IMR-90 (cell line): ENCODE measurements around the gene USPL1. TPM values are rescaled to one million over a fixed set of nuclear protein-coding genes. Genes with fewer than 3 reads are reported as not detected.
A peak's percentile ranks its signal among the peaks of the same experiment; 100 is the strongest.

ENCODE experiments used
- ATAC-seq: fragments of 200-7000 bp; cut with Tn5 transposase; 2 replicates; pipeline ENCODE4 v1.9.1; 2020; ENCODE audit warnings: low read depth, mild to moderate bottlenecking, moderate library complexity
- BruUV-seq: library from RNA; stranded (reverse); fragments of 400-500 nt; replicated peaks from 2 replicates; lab custom pipeline; 2021; lab: Mats Ljungman, UMichigan
- CTCF ChIA-PET: fragments of 300-600 bp; formaldehyde crosslinking; extraction: SDS; loops from one replicate; lab custom pipeline; 2021; ENCODE audit warnings: antibody characterized with exemption; lab: Yijun Ruan, JAX
- POLR2A ChIA-PET: fragments of 300-600 bp; sonication (Branson Sonifier 250); formaldehyde crosslinking; loops from one replicate; lab custom pipeline; 2022; ENCODE audit warnings: antibody characterized with exemption; ENCODE audit not compliant: unreplicated experiment; lab: Charles Lee
- DNase-seq: peaks from one replicate; pipeline ENCODE4 v3.0.0; 2013
- H2AFZ ChIP-seq: replicated peaks from 2 replicates; pipeline ENCODE3; 2013; ENCODE audit warnings: low read length, mild to moderate bottlenecking; ENCODE audit not compliant: poor library complexity
- H2AK5ac ChIP-seq: 2 replicates; pipeline ENCODE4 v1.6.1; 2013; ENCODE audit warnings: low read depth, low read length, inconsistent platforms
- H2AK9ac ChIP-seq: replicated peaks from 2 replicates; pipeline ENCODE3; 2013; ENCODE audit warnings: mild to moderate bottlenecking, low read depth, low read length, moderate library complexity; ENCODE audit not compliant: poor library complexity
- H2BK120ac ChIP-seq: 2 replicates; pipeline ENCODE4 v1.6.1; 2013; ENCODE audit warnings: low read depth, low read length, inconsistent platforms
- H2BK15ac ChIP-seq: 3 replicates; pipeline ENCODE4 v1.6.1; 2013; ENCODE audit warnings: low read depth, low read length, inconsistent platforms
- H2BK20ac ChIP-seq: 2 replicates; pipeline ENCODE4 v1.6.1; 2013; ENCODE audit warnings: low read depth, mild to moderate bottlenecking, inconsistent platforms, low read length, moderate library complexity
- H2BK5ac ChIP-seq: 2 replicates; pipeline ENCODE4 v1.6.1; 2013; ENCODE audit warnings: mild to moderate bottlenecking, low read depth, low read length, inconsistent platforms; ENCODE audit not compliant: poor library complexity, severe bottlenecking
- H3K14ac ChIP-seq: replicated peaks from 2 replicates; pipeline ENCODE4 v1.6.1; 2013; ENCODE audit warnings: low read depth, low read length, inconsistent platforms
- H3K18ac ChIP-seq: 2 replicates; pipeline ENCODE4 v1.6.1; 2013; ENCODE audit warnings: low read depth, low read length, control low read depth
- H3K23ac ChIP-seq: 2 replicates; pipeline ENCODE4 v1.6.1; 2013; ENCODE audit warnings: low read depth, low read length, inconsistent platforms
- H3K27ac ChIP-seq: 2 replicates; pipeline ENCODE4 v1.5.1; 2013; ENCODE audit warnings: mild to moderate bottlenecking, control low read depth, low read length; ENCODE audit not compliant: insufficient read depth
- H3K27me3 ChIP-seq: 2 replicates; pipeline ENCODE4 v1.6.1; 2013; ENCODE audit warnings: low read length; ENCODE audit not compliant: control insufficient read depth, insufficient read depth
- H3K36me3 ChIP-seq: 2 replicates; pipeline ENCODE4 v1.6.1; 2013; ENCODE audit warnings: low read length, mixed read lengths; ENCODE audit not compliant: control insufficient read depth, insufficient read depth
- H3K4ac ChIP-seq: 2 replicates; pipeline ENCODE4 v1.6.1; 2013; ENCODE audit warnings: low read depth, low read length, inconsistent platforms
- H3K4me1 ChIP-seq: 2 replicates; pipeline ENCODE4 v1.6.1; 2013; ENCODE audit warnings: low read length, mixed read lengths; ENCODE audit not compliant: control insufficient read depth, insufficient read depth
- H3K4me2 ChIP-seq: 2 replicates; pipeline ENCODE4 v1.6.1; 2013; ENCODE audit warnings: low read depth, mild to moderate bottlenecking, control low read depth, low read length, moderate library complexity
- H3K4me3 ChIP-seq: 2 replicates; pipeline ENCODE4 v1.5.1; 2013; ENCODE audit warnings: low read depth, mild to moderate bottlenecking, control low read depth, low read length, moderate library complexity; ENCODE audit not compliant: insufficient read depth
- H3K56ac ChIP-seq: 2 replicates; pipeline ENCODE4 v1.6.1; 2013; ENCODE audit warnings: low read length, inconsistent platforms; ENCODE audit not compliant: insufficient read depth; ENCODE audit errors: extremely low read depth
- H3K79me1 ChIP-seq, 2 experiments: 2 replicates each; pipeline ENCODE4 v1.6.1; 2013; ENCODE audit warnings: low read length in 2 of 2, inconsistent platforms in 1 of 2, low read depth in 1 of 2
- H3K9ac ChIP-seq: 2 replicates; pipeline ENCODE4 v1.6.1; 2013; ENCODE audit warnings: low read depth, low read length, control low read depth
- H3K9me1 ChIP-seq: 2 replicates; pipeline ENCODE4 v1.6.1; 2013; ENCODE audit warnings: low read length, inconsistent platforms; ENCODE audit not compliant: insufficient read depth
- H3K9me3 ChIP-seq: 2 replicates; pipeline ENCODE4 v1.6.1; 2013; ENCODE audit warnings: low read length; ENCODE audit not compliant: control insufficient read depth, insufficient read depth
- H4K20me1 ChIP-seq: 2 replicates; pipeline ENCODE4 v1.6.1; 2013; ENCODE audit warnings: low read length, inconsistent platforms; ENCODE audit not compliant: insufficient read depth
- H4K5ac ChIP-seq: 2 replicates; pipeline ENCODE4 v1.6.1; 2013; ENCODE audit warnings: mild to moderate bottlenecking, low read depth, low read length, control low read depth
- H4K8ac ChIP-seq, 2 experiments: 2 replicates each; pipeline ENCODE4 v1.6.1; 2013; ENCODE audit warnings: low read depth in 2 of 2, low read length in 2 of 2, control low read depth in 1 of 2, inconsistent platforms in 1 of 2
- H4K91ac ChIP-seq: 2 replicates; pipeline ENCODE4 v1.6.1; 2013; ENCODE audit warnings: low read depth, low read length, inconsistent platforms; ENCODE audit not compliant: insufficient read depth
- BHLHE40 ChIP-seq: fragments of 150-350 bp; IDR thresholded peaks from 2 replicates; pipeline ENCODE4 v1.6.1; 2016; ENCODE audit warnings: mild to moderate bottlenecking, low read depth, low read length
- CEBPB ChIP-seq: IDR thresholded peaks from 2 replicates; pipeline ENCODE4 v1.6.1; 2012; ENCODE audit warnings: low read depth, low read length, improper control_type of control experiment
- CHD1 ChIP-seq: IDR thresholded peaks from 2 replicates; pipeline ENCODE4 v1.6.1; 2012; ENCODE audit warnings: low read depth, low read length, improper control_type of control experiment
- FOS ChIP-seq: fragments of 150-350 bp; IDR thresholded peaks from 2 replicates; pipeline ENCODE4 v1.6.1; 2016; ENCODE audit warnings: low read depth, low read length
- MAFK ChIP-seq: IDR thresholded peaks from 2 replicates; pipeline ENCODE4 v1.6.1; 2012; ENCODE audit warnings: low read depth, low read length, improper control_type of control experiment
- MAZ ChIP-seq: IDR thresholded peaks from 2 replicates; pipeline ENCODE4 v1.6.1; 2012; ENCODE audit warnings: low read depth, mild to moderate bottlenecking, low read length, improper control_type of control experiment, moderate library complexity, borderline replicate concordance
- MXI1 ChIP-seq: IDR thresholded peaks from 2 replicates; pipeline ENCODE4 v1.6.1; 2012; ENCODE audit warnings: low read depth, mild to moderate bottlenecking, low read length, moderate library complexity, borderline replicate concordance
- POLR2A ChIP-seq: IDR thresholded peaks from 2 replicates; pipeline ENCODE4 v1.6.1; 2012; ENCODE audit warnings: mild to moderate bottlenecking, low read depth, low read length
- RAD21 ChIP-seq: IDR thresholded peaks from 2 replicates; pipeline ENCODE4 v1.6.1; 2012; ENCODE audit warnings: low read length, improper control_type of control experiment
- RCOR1 ChIP-seq: IDR thresholded peaks from 2 replicates; pipeline ENCODE4 v1.6.1; 2012; ENCODE audit warnings: mild to moderate bottlenecking, low read length, improper control_type of control experiment; ENCODE audit not compliant: insufficient replicate concordance
- RFX5 ChIP-seq: IDR thresholded peaks from 2 replicates; pipeline ENCODE4 v1.8.0; 2012; ENCODE audit warnings: low read depth, mild to moderate bottlenecking, low read length, moderate library complexity
- WGBS, 2 experiments: methylation state at CpG; one replicate each; pipeline versions ENCODE4 v1.1.5 to v1.1.7; 2013; ENCODE audit warnings: missing lambda C conversion rate in 2 of 2; ENCODE audit not compliant: insufficient read length in 1 of 2; ENCODE audit errors: extremely low coverage in 2 of 2; 5-methylcytosine and 5-hydroxymethylcytosine counted together
- dilution Hi-C: fragments of 300-500 bp; cut with HindIII; formaldehyde crosslinking; loops from one replicate; pipeline ENCODE4 v1.14.3; 2018; ENCODE audit warnings: low sequenced_read_pairs; ENCODE audit not compliant: unreplicated experiment
- in situ Hi-C: fragments of 300-500 bp; cut with MboI; formaldehyde crosslinking; loops from 3 replicates; pipeline ENCODE4 v1.14.3; 2019; ENCODE audit warnings: low sequenced_read_pairs, inconsistent platforms, mixed read lengths
- intact Hi-C: fragments of 100-400 bp; cut with micrococcal nuclease; formaldehyde crosslinking; loops from 2 replicates; pipeline ENCODE4 v1.10.0; 2022
- polyA plus RNA-seq, 3 experiments: library from polyadenylated mRNA; depleted of rRNA; stranded (reverse); fragments of >200 nt; gene quantifications; 2 replicates each; pipeline ENCODE4 v1.2.3, GENCODE V29; 2012; ENCODE audit warnings: low replicate concordance in 1 of 3
- total RNA-seq: library from RNA; depleted of rRNA; stranded (reverse); fragments of >200 nt; gene quantifications from 2 replicates; pipeline ENCODE4 v1.2.3, GENCODE V29; 2012
- TF ChIP-seq, protein P1 (sequence below): fragments of 150-350 bp; IDR thresholded peaks from 2 replicates; pipeline ENCODE4 v1.6.1; 2016; ENCODE audit warnings: low read depth, mild to moderate bottlenecking, low read length, moderate library complexity, borderline replicate concordance
- TF ChIP-seq, protein P2 (sequence below): fragments of 150-350 bp; IDR thresholded peaks from 2 replicates; pipeline ENCODE4 v1.6.1; 2017; ENCODE audit warnings: mild to moderate bottlenecking, antibody characterized with exemption, low read length, low read depth
- TF ChIP-seq, protein P3 (sequence below): conservative IDR thresholded peaks from 2 replicates; pipeline ENCODE4 v1.5.1; 2012; ENCODE audit warnings: mild to moderate bottlenecking, low read depth, low read length, improper control_type of control experiment

Gene USPL1
- total and polyA plus RNA-seq, 2 of the 4 experiments (the other 2 are of a cell fraction), result 12.1 to 15.4 TPM

DNA sequence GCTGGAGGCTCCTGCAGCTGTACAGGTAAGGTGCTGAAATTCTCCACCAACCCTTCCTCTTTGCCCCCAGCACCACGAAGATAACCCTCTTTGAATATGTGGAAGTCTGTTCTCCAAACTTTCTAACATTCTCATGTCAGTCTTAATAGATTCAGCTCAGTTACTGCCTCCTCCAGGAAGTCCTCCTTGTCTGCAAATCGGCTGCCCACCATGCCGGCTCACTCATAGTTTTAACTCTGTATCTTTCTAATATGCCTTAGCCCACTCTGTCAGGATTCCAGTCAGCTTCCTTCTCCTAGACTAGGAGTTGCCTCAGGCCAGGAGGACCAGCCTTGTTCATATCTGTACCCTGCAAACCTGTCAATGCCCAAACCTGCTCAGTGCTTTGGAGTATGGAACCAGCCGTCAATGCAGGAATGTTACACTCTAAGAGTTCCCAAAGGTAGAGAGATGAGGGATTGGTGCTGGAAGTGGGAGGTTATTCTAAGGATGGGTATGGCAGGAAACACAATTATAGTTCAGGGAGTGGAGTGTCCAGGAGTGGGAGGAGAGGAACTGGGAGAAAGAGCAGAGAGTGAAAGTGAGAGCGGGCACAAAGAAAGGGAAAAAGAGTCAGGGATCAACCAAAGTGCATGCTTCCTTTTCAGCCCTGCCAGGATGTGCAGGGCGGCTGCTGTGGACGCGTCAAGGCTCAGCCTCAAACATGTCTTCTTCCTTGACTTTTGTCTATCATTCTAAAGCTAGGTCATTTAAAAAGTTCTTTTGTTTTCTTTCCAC, 79.6 kb downstream of the USPL1 start:
- peak overlapping the region; percentile 24; the same call in 1 of the 2 replicates for H3K9ac ChIP-seq
- TF ChIP-seq BHLHE40 (no peak), FOS (no peak), CEBPB (no peak), RFX5 (no peak), MXI1 (no peak), MAFK (no peak), CHD1 (no peak), RCOR1 (no peak), MAZ (no peak), RAD21 (no peak), POLR2A (no peak)
- TF ChIP-seq, protein P1, sequence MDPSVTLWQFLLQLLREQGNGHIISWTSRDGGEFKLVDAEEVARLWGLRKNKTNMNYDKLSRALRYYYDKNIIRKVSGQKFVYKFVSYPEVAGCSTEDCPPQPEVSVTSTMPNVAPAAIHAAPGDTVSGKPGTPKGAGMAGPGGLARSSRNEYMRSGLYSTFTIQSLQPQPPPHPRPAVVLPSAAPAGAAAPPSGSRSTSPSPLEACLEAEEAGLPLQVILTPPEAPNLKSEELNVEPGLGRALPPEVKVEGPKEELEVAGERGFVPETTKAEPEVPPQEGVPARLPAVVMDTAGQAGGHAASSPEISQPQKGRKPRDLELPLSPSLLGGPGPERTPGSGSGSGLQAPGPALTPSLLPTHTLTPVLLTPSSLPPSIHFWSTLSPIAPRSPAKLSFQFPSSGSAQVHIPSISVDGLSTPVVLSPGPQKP, result no peak
- TF ChIP-seq, protein P2, sequence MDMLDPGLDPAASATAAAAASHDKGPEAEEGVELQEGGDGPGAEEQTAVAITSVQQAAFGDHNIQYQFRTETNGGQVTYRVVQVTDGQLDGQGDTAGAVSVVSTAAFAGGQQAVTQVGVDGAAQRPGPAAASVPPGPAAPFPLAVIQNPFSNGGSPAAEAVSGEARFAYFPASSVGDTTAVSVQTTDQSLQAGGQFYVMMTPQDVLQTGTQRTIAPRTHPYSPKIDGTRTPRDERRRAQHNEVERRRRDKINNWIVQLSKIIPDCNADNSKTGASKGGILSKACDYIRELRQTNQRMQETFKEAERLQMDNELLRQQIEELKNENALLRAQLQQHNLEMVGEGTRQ, result no peak
- TF ChIP-seq, protein P3, sequence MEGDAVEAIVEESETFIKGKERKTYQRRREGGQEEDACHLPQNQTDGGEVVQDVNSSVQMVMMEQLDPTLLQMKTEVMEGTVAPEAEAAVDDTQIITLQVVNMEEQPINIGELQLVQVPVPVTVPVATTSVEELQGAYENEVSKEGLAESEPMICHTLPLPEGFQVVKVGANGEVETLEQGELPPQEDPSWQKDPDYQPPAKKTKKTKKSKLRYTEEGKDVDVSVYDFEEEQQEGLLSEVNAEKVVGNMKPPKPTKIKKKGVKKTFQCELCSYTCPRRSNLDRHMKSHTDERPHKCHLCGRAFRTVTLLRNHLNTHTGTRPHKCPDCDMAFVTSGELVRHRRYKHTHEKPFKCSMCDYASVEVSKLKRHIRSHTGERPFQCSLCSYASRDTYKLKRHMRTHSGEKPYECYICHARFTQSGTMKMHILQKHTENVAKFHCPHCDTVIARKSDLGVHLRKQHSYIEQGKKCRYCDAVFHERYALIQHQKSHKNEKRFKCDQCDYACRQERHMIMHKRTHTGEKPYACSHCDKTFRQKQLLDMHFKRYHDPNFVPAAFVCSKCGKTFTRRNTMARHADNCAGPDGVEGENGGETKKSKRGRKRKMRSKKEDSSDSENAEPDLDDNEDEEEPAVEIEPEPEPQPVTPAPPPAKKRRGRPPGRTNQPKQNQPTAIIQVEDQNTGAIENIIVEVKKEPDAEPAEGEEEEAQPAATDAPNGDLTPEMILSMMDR, result no peak

More for the DNA sequence above, 79.6 kb downstream of the USPL1 start:
- ATAC-seq, result no peak
- H2AK9ac ChIP-seq, result no peak overlapping the region
- POLR2A ChIA-PET, result no interaction called here
- H3K79me1 ChIP-seq, result no peaks in the 10 kb centered on the region
- peak overlapping the region; percentile 3 for H2BK5ac ChIP-seq
- H3K27ac ChIP-seq, result peak overlapping the region; percentile 51; the same call in 1 of the 2 replicates
- H4K8ac ChIP-seq, result peak overlapping the region; percentile 70 to 76; a peak in 3 of 4 replicates
- no peaks in the 10 kb centered on the region for H3K36me3 ChIP-seq
- H4K91ac ChIP-seq, result peak overlapping the region; percentile 40
- no peaks in the 10 kb centered on the region for H3K9me3 ChIP-seq
- peak overlapping the region; percentile 71 for H3K18ac ChIP-seq
- H3K4me3 ChIP-seq, result no peak overlapping the region
- peak overlapping the region; percentile 33; the same call in 1 of the 2 replicates for H4K5ac ChIP-seq
- peak overlapping the region; percentile 73 for H3K23ac ChIP-seq
- H3K56ac ChIP-seq, result no peak overlapping the region
- CTCF ChIA-PET, result no interaction called here
- in situ Hi-C loops (no loop called here), dilution Hi-C loops (no loop called here), intact Hi-C loops (loop anchor here (10.0 kb wide), 1 partner anchor 563 kb away; no protein-coding TSS in a partner anchor)
- no peaks in the 10 kb centered on the region for H4K20me1 ChIP-seq
- no TSS peak for BruUV-seq
- peak overlapping the region; percentile 48 for H3K4ac ChIP-seq
- peak overlapping the region; percentile 76 for H2AFZ ChIP-seq
- H3K9me1 ChIP-seq, result peaks cover 5% of the 10 kb centered on the region; the same call in 1 of the 2 replicates
- peaks cover 25% of the 10 kb centered on the region for H3K4me1 ChIP-seq
- H3K4me2 ChIP-seq, result peak overlapping the region; percentile 43
- no peak for DNase-seq
- no peaks in the 10 kb centered on the region for H3K27me3 ChIP-seq
- H2AK5ac ChIP-seq, result peak overlapping the region; percentile 37
- H2BK120ac ChIP-seq, result peak overlapping the region; percentile 75
- WGBS, 2 experiments, result 89% methylated on average over 3 of the region's 8 CpGs; no CpG with 5 or more reads in 1 of the 2 experiments
- H2BK15ac ChIP-seq, result peak overlapping the region; percentile 75; the same call in 2 of the 3 replicates
- peak overlapping the region; percentile 26 for H3K14ac ChIP-seq
- H2BK20ac ChIP-seq, result peak overlapping the region; percentile 40
